K562 treated with DMSO at 1 percent for 4 hours (cell line): ENCODE measurements around the gene ADGRD1. TPM values are rescaled to one million over a fixed set of nuclear protein-coding genes. Genes with fewer than 3 reads are reported as not detected.

Experiments
- total RNA-seq: library from RNA; unstranded; fragments of 300-600 nt; gene quantifications from 2 replicates; pipeline ENCODE4 v1.2.3, GENCODE V29; 2022; ENCODE audit not compliant: insufficient read depth

ADGRD1 gene
- 7.4 and 14.8 TPM in 2 replicates for total RNA-seq

DNA sequence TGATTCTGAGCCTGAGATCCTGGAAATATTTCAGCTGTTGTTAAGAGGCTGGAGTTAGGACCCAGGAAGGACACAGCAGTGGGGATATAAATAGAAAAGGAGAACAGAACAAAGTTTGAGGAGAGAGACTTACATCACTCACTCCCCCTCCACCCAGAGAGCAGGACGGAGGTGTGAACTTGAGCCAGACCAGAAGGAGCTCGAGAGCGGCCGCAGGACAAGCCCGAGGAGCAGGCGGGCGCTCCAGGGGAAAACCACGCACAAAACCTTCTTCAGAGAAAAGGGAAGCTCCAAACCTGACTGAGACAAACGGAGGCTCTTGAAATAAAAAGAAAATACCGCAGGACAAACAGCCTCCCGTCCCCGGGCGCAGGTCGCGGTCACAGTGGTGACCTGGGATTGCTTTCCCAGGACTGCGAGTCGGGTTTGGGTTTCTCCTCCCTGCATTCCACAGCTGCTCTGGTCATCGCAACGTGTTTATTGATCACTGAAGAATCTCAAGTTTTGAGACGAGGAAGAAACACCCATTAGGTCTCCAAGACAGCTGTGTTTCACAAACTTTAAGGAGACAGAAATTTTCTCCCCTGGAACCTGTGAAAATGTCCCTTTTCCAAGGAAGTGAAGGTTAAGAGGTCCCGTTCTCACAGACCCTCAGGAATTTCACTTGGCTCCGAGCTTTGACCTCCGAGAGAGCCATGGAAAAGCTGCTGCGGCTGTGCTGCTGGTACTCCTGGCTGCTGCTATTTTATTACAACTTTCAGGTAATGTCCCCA lies at the start of gene ADGRD1:
Gene ADGRD1 (plus strand): TSS at position 137 of the 773 bp plus-strand sequence. CDS start 559 bp downstream, at position 696.

Other genes starting within 250 kb of the ADGRD1 start
- gene RIMBP2, start 237.6 kb upstream of the ADGRD1 start, total RNA-seq: not detected in 2 replicates
- 9.7 and 13.6 TPM in 2 replicates for gene STX2, start 114.7 kb upstream of the ADGRD1 start, total RNA-seq
- gene RAN, start 81.8 kb upstream of the ADGRD1 start, total RNA-seq: 504 and 529 TPM in 2 replicates